Limb (tissue), 2 donors: Measurements from ENCODE around the gene FGFRL1.
"Not testable (repeated sequence)": the region's sequence is repeated elsewhere in the genome, so short reads cannot be mapped to it uniquely, and the experiment has no call there.

Source experiments
- DNase-seq, 2 donors: peaks; one replicate each; pipeline ENCODE4 v3.0.0-alpha.2; 2016; ENCODE audit errors: extremely low spot score in 2 of 2

FGFRL1 gene

GRCh38 chr4:992297-993110 lies 18.9 kb upstream of the FGFRL1 start:
- no peak for DNase-seq

GRCh38 chr4:993111-994029 lies 18.1 kb upstream of the FGFRL1 start, which contains the start of gene SLC26A1:
SLC26A1 (minus strand) TSS chr4:993404; CDS start chr4:991703, 1,701 bp downstream.
- DNase-seq: no peak

- no peak for DNase-seq
Observed at GRCh38 chr4:995311-996026, 16.0 kb upstream of the FGFRL1 start.

- DNase-seq: no peak
Observed at GRCh38 chr4:996030-996996, 15.1 kb upstream of the FGFRL1 start.

- no peak for DNase-seq
Observed at GRCh38 chr4:996997-997374, 14.4 kb upstream of the FGFRL1 start.

GRCh38 chr4:997375-998071 lies 13.9 kb upstream of the FGFRL1 start:
- DNase-seq: no peak

GRCh38 chr4:998096-998691 lies 13.2 kb upstream of the FGFRL1 start:
- DNase-seq: no peak

GRCh38 chr4:999240-999863 lies 12.1 kb upstream of the FGFRL1 start:
- DNase-seq: not testable (repeated sequence)

GRCh38 chr4:999882-1000425 lies 11.5 kb upstream of the FGFRL1 start:
- DNase-seq: no peak

- no peak for DNase-seq
Observed at GRCh38 chr4:1000686-1001260, 10.7 kb upstream of the FGFRL1 start.

- DNase-seq: no peak
Observed at GRCh38 chr4:1001561-1002130, 9.8 kb upstream of the FGFRL1 start.

- DNase-seq: no peak
Observed at GRCh38 chr4:1002131-1002630, 9.2 kb upstream of the FGFRL1 start.

GRCh38 chr4:1002631-1003251 lies 8.7 kb upstream of the FGFRL1 start:
- no peak for DNase-seq

- DNase-seq: no peak
Observed at GRCh38 chr4:1003271-1004070, 8.0 kb upstream of the FGFRL1 start.

GRCh38 chr4:1004071-1004418 lies 7.4 kb upstream of the FGFRL1 start:
- no peak for DNase-seq

- no peak for DNase-seq
Observed at GRCh38 chr4:1004557-1005485, 6.6 kb upstream of the FGFRL1 start.
